RPMI7951 (cell line): ENCODE measurements around the gene ARHGAP26. TPM values are rescaled to one million over a fixed set of nuclear protein-coding genes. Genes with fewer than 3 reads are reported as not detected.
"Not testable (repeated sequence)": the region's sequence is repeated elsewhere in the genome, so short reads cannot be mapped to it uniquely, and the experiment has no call there.

Experiments used
- DNase-seq: peaks from one replicate; pipeline ENCODE4 v3.0.0-alpha.2; 2012; ENCODE audit warnings: low read depth
- total RNA-seq: library from RNA; depleted of rRNA; stranded (reverse); fragments of >200 nt; shearing (Covaris generic); gene quantifications from 2 replicates; pipeline ENCODE4 v1.2.3, GENCODE V29; 2014

ARHGAP26 gene
- total RNA-seq, 1 experiment from 2014 or later = 1.1 TPM

GRCh38 chr5:142904416-142904815 lies 134.2 kb downstream of the ARHGAP26 start:
- peak; percentile 56 for DNase-seq

GRCh38 chr5:142905348-142905747 lies 135.2 kb downstream of the ARHGAP26 start:
- DNase-seq = no peak

- peak; percentile 42 for DNase-seq
These were observed 136.9 kb downstream of the ARHGAP26 start for GRCh38 chr5:142906863-142907671.

GRCh38 chr5:142908659-142909058 lies 138.5 kb downstream of the ARHGAP26 start:
- DNase-seq = no peak

- no peak for DNase-seq
These were observed 140.0 kb downstream of the ARHGAP26 start for GRCh38 chr5:142910128-142910527.

- DNase-seq = no peak
These were observed 141.0 kb downstream of the ARHGAP26 start for GRCh38 chr5:142911170-142911569.

GRCh38 chr5:142911775-142912174 lies 141.6 kb downstream of the ARHGAP26 start:
- DNase-seq = no peak

- DNase-seq = no peak
These were observed 143.7 kb downstream of the ARHGAP26 start for GRCh38 chr5:142913728-142914338.

GRCh38 chr5:142915038-142915437 lies 144.9 kb downstream of the ARHGAP26 start:
- DNase-seq = no peak

GRCh38 chr5:142915813-142916424 lies 145.7 kb downstream of the ARHGAP26 start:
- DNase-seq = no peak

GRCh38 chr5:142918959-142919635 lies 148.9 kb downstream of the ARHGAP26 start:
- no peak for DNase-seq

- DNase-seq = no peak
These were observed 150.9 kb downstream of the ARHGAP26 start for GRCh38 chr5:142920849-142921612.

GRCh38 chr5:142922223-142922952 lies 152.2 kb downstream of the ARHGAP26 start:
- peak; percentile 42 for DNase-seq

- peak; percentile 11 for DNase-seq
These were observed 154.1 kb downstream of the ARHGAP26 start for GRCh38 chr5:142924135-142924883.

- peak; percentile 73 for DNase-seq
These were observed 155.6 kb downstream of the ARHGAP26 start for GRCh38 chr5:142925795-142926194.

- no peak for DNase-seq
These were observed 156.4 kb downstream of the ARHGAP26 start for GRCh38 chr5:142926549-142926948.

GRCh38 chr5:142928999-142929398 lies 158.8 kb downstream of the ARHGAP26 start:
- DNase-seq = not testable (repeated sequence)

GRCh38 chr5:142929587-142929986 lies 159.4 kb downstream of the ARHGAP26 start:
- no peak for DNase-seq

GRCh38 chr5:142930395-142931110 lies 160.4 kb downstream of the ARHGAP26 start:
- no peak for DNase-seq
